K562 treated with DMSO at 1 percent for 4 hours (cell line): ENCODE results near the gene KLK12. TPM values are rescaled to one million over a fixed set of nuclear protein-coding genes. Genes with fewer than 3 reads are reported as not detected.

Experiments used
- total RNA-seq: library from RNA; unstranded; fragments of 300-600 nt; gene quantifications from 2 replicates; pipeline ENCODE4 v1.2.3, GENCODE V29; 2022; ENCODE audit not compliant: insufficient read depth

KLK12 gene
- total RNA-seq = not detected in 2 replicates

DNA sequence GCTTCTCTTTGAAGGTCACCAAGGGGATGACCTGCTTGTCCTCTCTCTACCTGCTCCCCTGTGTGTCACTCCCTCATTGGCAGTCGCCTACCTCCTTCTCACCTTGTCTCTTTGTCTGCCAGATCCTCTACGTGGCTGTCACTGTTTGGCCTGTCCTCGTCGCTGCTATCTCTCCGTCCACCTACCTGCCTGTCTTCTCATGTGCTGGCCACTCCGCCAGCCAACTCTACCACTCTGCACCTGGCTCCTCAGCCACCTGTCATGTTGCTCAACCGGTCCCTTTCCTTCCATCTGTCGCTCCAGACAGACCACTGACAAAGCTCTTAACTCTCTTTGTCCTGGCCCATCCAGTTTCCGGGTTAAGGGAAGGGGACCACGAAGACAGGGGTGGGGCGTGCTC lies at the start of gene KLK12:
Gene KLK12, minus strand, starts transcription at position 299 of the 400 bp plus-strand sequence. CDS start 381 bp downstream, outside the sequence.

GRCh38 chr19:51082611-51083010 lies 47.8 kb upstream of the KLK12 start, which contains the start of gene KLK14:
Gene KLK14, minus strand, starts transcription at chr19:51082887. Its CDS starts 273 bp downstream, at chr19:51082614.

GRCh38 chr19:51064534-51065220 lies 29.9 kb upstream of the KLK12 start, which contains the start of gene KLK13:
Gene KLK13, minus strand, starts transcription at chr19:51065092. Its CDS starts 25 bp downstream, at chr19:51065067.

DNA sequence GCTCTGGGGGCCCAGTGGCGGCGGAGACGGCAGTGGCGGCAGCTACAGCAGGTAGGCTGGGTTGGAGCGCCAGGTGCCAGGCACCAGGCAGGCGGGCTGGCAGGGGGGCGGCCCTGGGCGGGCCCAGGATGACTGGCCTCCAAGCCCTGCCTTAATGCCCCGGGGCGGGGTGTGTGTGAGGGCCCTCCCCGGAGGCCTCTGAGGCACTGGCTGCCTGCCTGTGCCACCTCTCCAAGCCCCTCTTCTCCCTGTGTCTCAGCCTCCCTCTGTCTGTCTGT lies 8.3 kb downstream of the KLK12 start, which contains the start of gene KLK11:
Gene KLK11, minus strand, starts transcription at position 63 of the 278 bp plus-strand sequence. CDS start 985 bp downstream, outside the sequence.

DNA sequence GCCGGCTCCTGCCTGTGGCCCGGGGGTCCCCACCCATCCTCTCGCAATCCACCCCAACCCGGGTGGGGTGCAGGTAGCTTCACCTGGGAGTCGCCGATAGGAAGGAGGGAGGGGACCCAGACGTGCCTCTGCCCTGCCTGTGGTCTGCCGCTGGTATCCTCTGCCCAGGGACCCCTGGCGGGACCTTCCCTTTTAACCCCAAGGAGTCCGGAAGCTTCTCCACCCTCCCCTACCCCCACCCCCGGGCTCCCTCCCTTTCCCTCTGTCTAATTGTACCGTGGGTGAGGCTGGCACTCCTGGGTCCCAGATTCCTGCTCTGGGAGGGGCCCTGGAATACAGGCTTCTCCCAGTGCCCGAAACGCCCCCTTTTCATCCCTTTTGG lies 15.3 kb downstream of the KLK12 start, which contains the start of gene KLK10:
Gene KLK10, minus strand, starts transcription at position 166 of the 382 bp plus-strand sequence. CDS start 579 bp downstream, outside the sequence.

GRCh38 chr19:51001515-51001914 lies 33.3 kb downstream of the KLK12 start, which contains the start of gene KLK8:
Gene KLK8, minus strand, starts transcription at chr19:51001604. Its CDS starts 437 bp downstream, at chr19:51001167.

GRCh38 chr19:50983625-50984292 lies 51.0 kb downstream of the KLK12 start, which contains the start of gene KLK7:
Gene KLK7, minus strand, starts transcription at chr19:50983917. Its CDS starts 1,518 bp downstream, at chr19:50982399.

Other genes with a start within 250 kb of the KLK12 start
- gene ACP4, start 244.6 kb downstream of the KLK12 start, total RNA-seq = not detected in 2 replicates
- gene KLK1, start 211.2 kb downstream of the KLK12 start, total RNA-seq = 26.3 and 28.8 TPM in 2 replicates
- gene KLK15, start 201.4 kb downstream of the KLK12 start, total RNA-seq = not detected in 2 replicates
- not detected in 2 replicates for gene KLK3, start 180.1 kb downstream of the KLK12 start, total RNA-seq
- not detected in 2 replicates for gene KLK2, start 161.6 kb downstream of the KLK12 start, total RNA-seq
- gene KLK4, start 123.6 kb downstream of the KLK12 start, total RNA-seq = not detected in 2 replicates
- not detected in 2 replicates for gene KLK5, start 82.0 kb downstream of the KLK12 start, total RNA-seq
- gene KLK6, start 65.4 kb downstream of the KLK12 start, total RNA-seq = not detected in 2 replicates
- gene KLK7, start 51.1 kb downstream of the KLK12 start, total RNA-seq = not detected in 2 replicates
- gene KLK8, start 33.4 kb downstream of the KLK12 start, total RNA-seq = not detected in 2 replicates
- not detected in 2 replicates for gene KLK10, start 15.3 kb downstream of the KLK12 start, total RNA-seq
- not detected in 2 replicates for gene KLK11, start 8.4 kb downstream of the KLK12 start, total RNA-seq
- 2.8 TPM in 1 of 2 replicates, not detected in the other for gene KLK13, start 30.1 kb upstream of the KLK12 start, total RNA-seq
- not detected in 2 replicates for gene KLK14, start 47.9 kb upstream of the KLK12 start, total RNA-seq
- gene CTU1, start 73.4 kb upstream of the KLK12 start, total RNA-seq = 13.2 and 13.3 TPM in 2 replicates
- gene SIGLEC9, start 89.9 kb upstream of the KLK12 start, total RNA-seq = 0.52 TPM in 1 of 2 replicates, not detected in the other
- gene SIGLEC7, start 107.3 kb upstream of the KLK12 start, total RNA-seq = 0.48 TPM in 1 of 2 replicates, not detected in the other
- gene CD33, start 190.1 kb upstream of the KLK12 start, total RNA-seq = 58.9 and 71.8 TPM in 2 replicates
- gene SIGLECL1, start 216.1 kb upstream of the KLK12 start, total RNA-seq = not detected in 2 replicates